ENCODE results near the gene ISM1. TPM values are rescaled to one million over a fixed set of nuclear protein-coding genes. Genes with fewer than 3 reads are reported as not detected.

ISM1 gene
- polyA plus RNA-seq, 1 donor: 0.81 TPM

- no peak overlapping the region for H3K27ac ChIP-seq (ENCODE audit: low read length)
- no CpG with 5 or more reads among the region's 1 CpG for WGBS (ENCODE audit: insufficient coverage, low lambda C conversion rate)
- peaks cover 3% of the 10 kb centered on the region for H3K27me3 ChIP-seq (ENCODE audit: control insufficient read depth, insufficient read depth, low read length)
- H3K4me1 ChIP-seq (ENCODE audit: control insufficient read depth, insufficient read depth, low read length): no peaks in the 10 kb centered on the region
- no peak overlapping the region for H3K4me3 ChIP-seq (ENCODE audit: low read length)
- DNase-seq: no peak
- H3K9me3 ChIP-seq (ENCODE audit: control insufficient read depth, low read depth, low read length): no peaks in the 10 kb centered on the region
- no peaks in the 10 kb centered on the region for H3K36me3 ChIP-seq (ENCODE audit: control insufficient read depth, insufficient read depth, low read length)
Observed at GRCh38 chr20:13255356-13255755, 34.3 kb downstream of the ISM1 start.

GRCh38 chr20:13256606-13257005, 35.5 kb downstream of the ISM1 start:
- H3K4me3 ChIP-seq (ENCODE audit: low read length): no peak overlapping the region
- H3K36me3 ChIP-seq (ENCODE audit: control insufficient read depth, insufficient read depth, low read length): no peaks in the 10 kb centered on the region
- no peak overlapping the region for H3K27ac ChIP-seq (ENCODE audit: low read length)
- no peaks in the 10 kb centered on the region for H3K4me1 ChIP-seq (ENCODE audit: control insufficient read depth, insufficient read depth, low read length)
- DNase-seq: no peak
- peaks cover 3% of the 10 kb centered on the region for H3K27me3 ChIP-seq (ENCODE audit: control insufficient read depth, insufficient read depth, low read length)
- no peaks in the 10 kb centered on the region for H3K9me3 ChIP-seq (ENCODE audit: control insufficient read depth, low read depth, low read length)
- WGBS (ENCODE audit: insufficient coverage, low lambda C conversion rate): 100% methylated on average over 2 of the region's 3 CpGs

GRCh38 chr20:13259921-13260320, 38.8 kb downstream of the ISM1 start:
- H3K36me3 ChIP-seq (ENCODE audit: control insufficient read depth, insufficient read depth, low read length): no peaks in the 10 kb centered on the region
- H3K27me3 ChIP-seq (ENCODE audit: control insufficient read depth, insufficient read depth, low read length): peaks cover under 1% of the 10 kb centered on the region
- DNase-seq: no peak
- H3K4me3 ChIP-seq (ENCODE audit: low read length): no peak overlapping the region
- no peak overlapping the region for H3K27ac ChIP-seq (ENCODE audit: low read length)
- H3K9me3 ChIP-seq (ENCODE audit: control insufficient read depth, low read depth, low read length): no peaks in the 10 kb centered on the region
- H3K4me1 ChIP-seq (ENCODE audit: control insufficient read depth, insufficient read depth, low read length): no peaks in the 10 kb centered on the region
- WGBS (ENCODE audit: insufficient coverage, low lambda C conversion rate): no CpG with 5 or more reads among the region's 3 CpGs

- Histone ChIP-seq H3K9me3 (ENCODE audit: control insufficient read depth, low read depth, low read length) (no peaks in the 10 kb centered on the region), H3K36me3 (ENCODE audit: control insufficient read depth, insufficient read depth, low read length) (no peaks in the 10 kb centered on the region), H3K4me1 (ENCODE audit: control insufficient read depth, insufficient read depth, low read length) (no peaks in the 10 kb centered on the region), H3K4me3 (ENCODE audit: low read length) (no peak overlapping the region), H3K27ac (ENCODE audit: low read length) (no peak overlapping the region), H3K27me3 (ENCODE audit: control insufficient read depth, insufficient read depth, low read length) (no peaks in the 10 kb centered on the region)
- DNase-seq: no peak
- WGBS (ENCODE audit: insufficient coverage, low lambda C conversion rate): no CpG with 5 or more reads among the region's 7 CpGs
Observed at GRCh38 chr20:13260650-13261279, 39.7 kb downstream of the ISM1 start.

GRCh38 chr20:13261460-13262301, 40.6 kb downstream of the ISM1 start:
- H3K4me1 ChIP-seq (ENCODE audit: control insufficient read depth, insufficient read depth, low read length): no peaks in the 10 kb centered on the region
- 67% methylated on average over 2 of the region's 8 CpGs for WGBS (ENCODE audit: insufficient coverage, low lambda C conversion rate)
- H3K27ac ChIP-seq (ENCODE audit: low read length): no peak overlapping the region
- H3K9me3 ChIP-seq (ENCODE audit: control insufficient read depth, low read depth, low read length): no peaks in the 10 kb centered on the region
- H3K4me3 ChIP-seq (ENCODE audit: low read length): no peak overlapping the region
- no peaks in the 10 kb centered on the region for H3K36me3 ChIP-seq (ENCODE audit: control insufficient read depth, insufficient read depth, low read length)
- DNase-seq: peak in 1 of 2 donors; percentile 4
- H3K27me3 ChIP-seq (ENCODE audit: control insufficient read depth, insufficient read depth, low read length): no peaks in the 10 kb centered on the region

- no peak for DNase-seq
- H3K9me3 ChIP-seq (ENCODE audit: control insufficient read depth, low read depth, low read length): no peaks in the 10 kb centered on the region
- no peak overlapping the region for H3K27ac ChIP-seq (ENCODE audit: low read length)
- H3K36me3 ChIP-seq (ENCODE audit: control insufficient read depth, insufficient read depth, low read length): no peaks in the 10 kb centered on the region
- 67% methylated on average over 2 of the region's 2 CpGs for WGBS (ENCODE audit: insufficient coverage, low lambda C conversion rate)
- no peak overlapping the region for H3K4me3 ChIP-seq (ENCODE audit: low read length)
- H3K4me1 ChIP-seq (ENCODE audit: control insufficient read depth, insufficient read depth, low read length): no peaks in the 10 kb centered on the region
- no peaks in the 10 kb centered on the region for H3K27me3 ChIP-seq (ENCODE audit: control insufficient read depth, insufficient read depth, low read length)
Observed at GRCh38 chr20:13262302-13262650, 41.2 kb downstream of the ISM1 start.

GRCh38 chr20:13262671-13263360, 41.7 kb downstream of the ISM1 start:
- no CpG with 5 or more reads among the region's 9 CpGs for WGBS (ENCODE audit: insufficient coverage, low lambda C conversion rate)
- H3K27ac ChIP-seq (ENCODE audit: low read length): no peak overlapping the region
- no peaks in the 10 kb centered on the region for H3K4me1 ChIP-seq (ENCODE audit: control insufficient read depth, insufficient read depth, low read length)
- H3K4me3 ChIP-seq (ENCODE audit: low read length): no peak overlapping the region
- no peaks in the 10 kb centered on the region for H3K27me3 ChIP-seq (ENCODE audit: control insufficient read depth, insufficient read depth, low read length)
- no peaks in the 10 kb centered on the region for H3K9me3 ChIP-seq (ENCODE audit: control insufficient read depth, low read depth, low read length)
- no peaks in the 10 kb centered on the region for H3K36me3 ChIP-seq (ENCODE audit: control insufficient read depth, insufficient read depth, low read length)
- peak in 1 of 2 donors; percentile 21 for DNase-seq

GRCh38 chr20:13263451-13263850, 42.4 kb downstream of the ISM1 start:
- Histone ChIP-seq H3K9me3 (ENCODE audit: control insufficient read depth, low read depth, low read length) (no peaks in the 10 kb centered on the region), H3K4me1 (ENCODE audit: control insufficient read depth, insufficient read depth, low read length) (no peaks in the 10 kb centered on the region), H3K4me3 (ENCODE audit: low read length) (no peak overlapping the region), H3K36me3 (ENCODE audit: control insufficient read depth, insufficient read depth, low read length) (no peaks in the 10 kb centered on the region), H3K27me3 (ENCODE audit: control insufficient read depth, insufficient read depth, low read length) (no peaks in the 10 kb centered on the region), H3K27ac (ENCODE audit: low read length) (no peak overlapping the region)
- WGBS (ENCODE audit: insufficient coverage, low lambda C conversion rate): 100% methylated on average over 1 of the region's 5 CpGs
- DNase-seq: no peak

- WGBS (ENCODE audit: insufficient coverage, low lambda C conversion rate): 100% methylated on average over 1 of the region's 5 CpGs
Observed at GRCh38 chr20:13264907-13265306, 43.8 kb downstream of the ISM1 start.

GRCh38 chr20:13265941-13266340, 44.9 kb downstream of the ISM1 start:
- WGBS (ENCODE audit: insufficient coverage, low lambda C conversion rate): no CpG with 5 or more reads among the region's 4 CpGs
- H3K9me3 ChIP-seq (ENCODE audit: control insufficient read depth, low read depth, low read length): no peaks in the 10 kb centered on the region

More at GRCh38 chr20:13264907-13265306, 43.8 kb downstream of the ISM1 start:
- Histone ChIP-seq H3K4me1 (ENCODE audit: control insufficient read depth, insufficient read depth, low read length) (no peaks in the 10 kb centered on the region), H3K27me3 (ENCODE audit: control insufficient read depth, insufficient read depth, low read length) (no peaks in the 10 kb centered on the region), H3K9me3 (ENCODE audit: control insufficient read depth, low read depth, low read length) (no peaks in the 10 kb centered on the region), H3K27ac (ENCODE audit: low read length) (no peak overlapping the region), H3K36me3 (ENCODE audit: control insufficient read depth, insufficient read depth, low read length) (no peaks in the 10 kb centered on the region), H3K4me3 (ENCODE audit: low read length) (no peak overlapping the region)
- DNase-seq: no peak

More at GRCh38 chr20:13265941-13266340, 44.9 kb downstream of the ISM1 start:
- no peaks in the 10 kb centered on the region for H3K4me1 ChIP-seq (ENCODE audit: control insufficient read depth, insufficient read depth, low read length)
- H3K27me3 ChIP-seq (ENCODE audit: control insufficient read depth, insufficient read depth, low read length): no peaks in the 10 kb centered on the region
- H3K27ac ChIP-seq (ENCODE audit: low read length): no peak overlapping the region
- DNase-seq: no peak
- H3K4me3 ChIP-seq (ENCODE audit: low read length): no peak overlapping the region
- no peaks in the 10 kb centered on the region for H3K36me3 ChIP-seq (ENCODE audit: control insufficient read depth, insufficient read depth, low read length)

All from large intestine (tissue), 3 donors.